Gastrocnemius medialis (tissue), 4 donors: ENCODE measurements around the gene POLR1F.

Experiments
- POLR2A ChIP-seq, 2 donors: fragments of 450-650 bp; IDR thresholded peaks; one replicate each; pipeline ENCODE4 v1.6.1; 2017; ENCODE audit warnings: antibody characterized with exemption in 2 of 2, mild to moderate bottlenecking in 2 of 2, moderate library complexity in 2 of 2
- TF ChIP-seq, protein P1 (sequence below), 5 experiments: fragments of 450-650 bp in 3 of 5; fragments of 200-600 bp in 2 of 5; sonication (generic) in 2 of 5; IDR thresholded peaks in 4 of 5; conservative IDR thresholded peaks in 1 of 5; 1 replicate in 4 of 5; 2 replicates in 1 of 5; pipeline ENCODE4 v1.5.1; 2016 to 2019; ENCODE audit warnings: antibody characterized with exemption in 5 of 5, mild to moderate bottlenecking in 3 of 5, moderate library complexity in 3 of 5

DNA sequence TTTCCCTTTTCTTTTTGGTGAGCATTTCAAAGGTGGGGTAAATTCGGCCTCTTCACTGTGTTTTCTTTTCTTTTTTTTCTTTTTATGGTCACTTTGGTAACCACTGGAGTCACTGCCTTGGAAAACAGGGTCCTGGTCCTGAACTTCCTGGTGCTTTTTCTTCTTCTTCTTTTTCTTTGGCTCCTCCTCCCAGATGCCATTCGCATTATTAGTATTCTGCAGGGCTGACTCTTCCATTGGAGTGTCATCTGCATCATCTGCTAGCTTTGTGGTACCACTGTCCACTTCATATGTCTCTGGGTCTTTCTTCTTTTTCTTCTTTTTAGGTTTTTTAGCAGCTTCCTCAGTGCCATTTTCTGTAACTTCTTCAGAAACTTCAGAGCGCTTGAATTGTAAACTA is 10.5 kb downstream of the POLR1F start:
- TF ChIP-seq, protein P1, sequence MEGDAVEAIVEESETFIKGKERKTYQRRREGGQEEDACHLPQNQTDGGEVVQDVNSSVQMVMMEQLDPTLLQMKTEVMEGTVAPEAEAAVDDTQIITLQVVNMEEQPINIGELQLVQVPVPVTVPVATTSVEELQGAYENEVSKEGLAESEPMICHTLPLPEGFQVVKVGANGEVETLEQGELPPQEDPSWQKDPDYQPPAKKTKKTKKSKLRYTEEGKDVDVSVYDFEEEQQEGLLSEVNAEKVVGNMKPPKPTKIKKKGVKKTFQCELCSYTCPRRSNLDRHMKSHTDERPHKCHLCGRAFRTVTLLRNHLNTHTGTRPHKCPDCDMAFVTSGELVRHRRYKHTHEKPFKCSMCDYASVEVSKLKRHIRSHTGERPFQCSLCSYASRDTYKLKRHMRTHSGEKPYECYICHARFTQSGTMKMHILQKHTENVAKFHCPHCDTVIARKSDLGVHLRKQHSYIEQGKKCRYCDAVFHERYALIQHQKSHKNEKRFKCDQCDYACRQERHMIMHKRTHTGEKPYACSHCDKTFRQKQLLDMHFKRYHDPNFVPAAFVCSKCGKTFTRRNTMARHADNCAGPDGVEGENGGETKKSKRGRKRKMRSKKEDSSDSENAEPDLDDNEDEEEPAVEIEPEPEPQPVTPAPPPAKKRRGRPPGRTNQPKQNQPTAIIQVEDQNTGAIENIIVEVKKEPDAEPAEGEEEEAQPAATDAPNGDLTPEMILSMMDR (IDR thresholded peaks at IDR 0.05 in 4 of 5, conservative IDR thresholded peaks at IDR 0.05 in 1 of 5) = no peak
- no peak for TF ChIP-seq POLR2A (IDR thresholded peaks at IDR 0.05)
